Suprapubic skin (tissue), 3 donors: ENCODE data around the gene KLRC1.
"Not testable (repeated sequence)": the region's sequence is repeated elsewhere in the genome, so short reads cannot be mapped to it uniquely, and the experiment has no call there.

ENCODE experiments used
- CTCF ChIP-seq, 2 donors: fragments of 200-600 bp in 1 of 2; fragments of 450-650 bp in 1 of 2; sonication (generic) in 1 of 2; IDR thresholded peaks; one replicate each; pipeline ENCODE4 v1.5.1; 2016 to 2019; ENCODE audit warnings: antibody characterized with exemption in 2 of 2, mild to moderate bottlenecking in 1 of 2, moderate library complexity in 1 of 2
- POLR2AphosphoS5 ChIP-seq, 3 donors: sonication (generic); formaldehyde crosslinking; IDR thresholded peaks; one replicate each; pipeline ENCODE4 v1.6.1; 2017; ENCODE audit warnings: antibody characterized with exemption in 3 of 3

DNA sequence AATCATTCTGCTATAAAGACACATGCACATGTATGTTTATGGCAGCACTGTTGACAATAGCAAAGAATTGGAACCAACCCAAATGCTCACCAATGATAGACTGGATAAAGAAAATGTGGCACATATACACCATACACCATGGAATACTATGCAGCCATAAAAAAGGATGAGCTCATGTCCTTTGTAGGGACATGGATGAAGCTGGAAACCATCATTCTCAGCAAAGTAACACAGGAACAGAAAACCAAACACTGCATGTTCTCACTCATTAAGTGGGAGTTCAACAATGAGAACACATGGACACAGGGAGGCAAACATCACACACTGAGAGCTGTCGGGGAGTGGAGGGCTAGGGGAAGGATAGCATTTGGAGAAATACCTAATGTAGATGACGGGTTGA lies 34.2 kb upstream of the KLRC1 start:
- not testable (repeated sequence) for TF ChIP-seq POLR2AphosphoS5, CTCF (IDR thresholded peaks at IDR 0.05)
